HepG2 (cell line): Measurements from ENCODE around the gene RBM47. TPM values are rescaled to one million over a fixed set of nuclear protein-coding genes. Genes with fewer than 3 reads are reported as not detected.

ENCODE experiments used
- ATAC-seq: fragments of 200-7000 bp; cut with Tn5 transposase; 3 replicates; pipeline ENCODE4 v1.9.1; 2020; ENCODE audit warnings: mild to moderate bottlenecking, moderate library complexity
- BruUV-seq: library from RNA; stranded (reverse); fragments of 400-500 nt; replicated peaks from 2 replicates; lab custom pipeline; 2021; lab: Mats Ljungman, UMichigan
- CTCF ChIA-PET: fragments of 300-600 bp; formaldehyde crosslinking; extraction: SDS; loops from one replicate; lab custom pipeline; 2021; ENCODE audit warnings: low total read pairs, inconsistent platforms, low intra/inter-chr PET ratio; lab: Yijun Ruan, JAX
- POLR2A ChIA-PET: fragments of 350-600 bp; sonication (Branson Sonifier 250); formaldehyde crosslinking; loops from one replicate; lab custom pipeline; 2020; ENCODE audit warnings: antibody characterized with exemption, inconsistent platforms; lab: Yijun Ruan, JAX
- DNase-seq: peaks from one replicate; pipeline ENCODE4 v3.0.0-alpha.2; 2015; ENCODE audit warnings: low spot score
- FAIRE-seq: peaks from 3 replicates; lab custom pipeline; 2011; peaks lifted over from hg19 to GRCh38; lab: Jason Lieb, UNC
- H2AFZ ChIP-seq: one replicate; pipeline ENCODE4 v1.6.1; 2011; ENCODE audit warnings: low read length, inconsistent platforms
- H3K27ac ChIP-seq: fragments of 300-600 bp; 3 replicates; pipeline ENCODE4 v1.8.0; 2011; ENCODE audit warnings: mixed run types, mild to moderate bottlenecking, mixed read lengths, low read length, inconsistent platforms; ENCODE audit not compliant: insufficient read depth; ENCODE audit errors: extremely low read length
- H3K27me3 ChIP-seq, 2 experiments: fragments of 200-600 bp in 1 of 2; 2 replicates in 1 of 2; 3 replicates in 1 of 2; pipeline versions ENCODE4 v1.6.0 to v1.8.0; 2011; ENCODE audit warnings: low read length in 2 of 2, mild to moderate bottlenecking in 2 of 2, moderate library complexity in 2 of 2, inconsistent platforms in 1 of 2; ENCODE audit not compliant: insufficient read depth in 2 of 2, control insufficient read depth in 1 of 2
- H3K36me3 ChIP-seq, 2 experiments: fragments of 200-600 bp in 1 of 2; replicated peaks in 1 of 2; 2 replicates in 1 of 2; 3 replicates in 1 of 2; pipeline versions ENCODE4 v1.5.1 to v1.8.0; 2011; ENCODE audit warnings: low read length in 2 of 2, inconsistent platforms in 1 of 2; ENCODE audit not compliant: insufficient read depth in 2 of 2, control insufficient read depth in 1 of 2
- H3K4me1 ChIP-seq: 2 replicates; pipeline ENCODE4 v1.5.1; 2012; ENCODE audit warnings: low read length, inconsistent platforms; ENCODE audit not compliant: insufficient read depth
- H3K4me2 ChIP-seq: 2 replicates; pipeline ENCODE4 v1.6.0; 2011; ENCODE audit warnings: low read depth, low read length, inconsistent platforms
- H3K4me3 ChIP-seq, 3 experiments: fragments of 200-600 bp in 1 of 3; sonication (generic), shearing (Covaris generic) in 1 of 3; replicated peaks in 1 of 3; 2 replicates each; pipeline ENCODE4 v1.5.1; 2011 to 2016; ENCODE audit warnings: low read length in 3 of 3, inconsistent platforms in 2 of 3, low read depth in 2 of 3, mild to moderate bottlenecking in 2 of 3, control low read depth in 1 of 3, mixed read lengths in 1 of 3; ENCODE audit not compliant: insufficient read depth in 1 of 3
- H3K79me2 ChIP-seq: one replicate; pipeline ENCODE4 v1.6.1; 2011; ENCODE audit warnings: low read length, inconsistent platforms; ENCODE audit not compliant: insufficient read depth
- H3K9ac ChIP-seq: 2 replicates; pipeline ENCODE4 v1.6.0; 2011; ENCODE audit warnings: mild to moderate bottlenecking, low read depth, low read length, inconsistent platforms; ENCODE audit not compliant: insufficient read depth
- H3K9me3 ChIP-seq: 2 replicates; pipeline ENCODE4 v1.5.1; 2012; ENCODE audit warnings: mild to moderate bottlenecking, low read length
- H4K20me1 ChIP-seq: 2 replicates; pipeline ENCODE4 v1.6.0; 2011; ENCODE audit warnings: inconsistent platforms, mild to moderate bottlenecking, low read length, moderate library complexity; ENCODE audit not compliant: insufficient read depth
- FOXO1 ChIP-seq: sonication (generic); formaldehyde crosslinking; IDR thresholded peaks from 2 replicates; pipeline ENCODE4 v1.4.0; 2020; ENCODE audit warnings: missing genetic modification reagents
- MIXL1 ChIP-seq: IDR thresholded peaks from 2 replicates; pipeline ENCODE4 v1.6.1; 2016
- NFKBIZ ChIP-seq: IDR thresholded peaks from 2 replicates; pipeline ENCODE4 v1.6.1; 2018; ENCODE audit warnings: missing genetic modification reagents, missing compliant biosample characterization
- XRCC5 ChIP-seq: fragments of 200-400 bp; formaldehyde crosslinking; optimal IDR thresholded peaks from 2 replicates; pipeline ENCODE3; 2017; ENCODE audit warnings: mild to moderate bottlenecking, low read length
- ZFP1 ChIP-seq: IDR thresholded peaks from 2 replicates; pipeline ENCODE4 v1.6.1; 2016
- ZFP90 ChIP-seq: sonication (generic); formaldehyde crosslinking; IDR thresholded peaks from 2 replicates; pipeline ENCODE4 v1.8.0; 2022; ENCODE audit warnings: missing genetic modification reagents, mild to moderate bottlenecking, inconsistent platforms, borderline replicate concordance
- ZNF232 ChIP-seq: sonication (generic); formaldehyde crosslinking; IDR thresholded peaks from 2 replicates; pipeline ENCODE4 v1.4.0; 2020; ENCODE audit warnings: missing genetic modification reagents, borderline replicate concordance
- ZNF281 ChIP-seq: sonication (generic); formaldehyde crosslinking; IDR thresholded peaks from 2 replicates; pipeline ENCODE4 v1.4.0; 2020; ENCODE audit warnings: missing genetic modification reagents, borderline replicate concordance
- WGBS: methylation state at CpG from one replicate; pipeline ENCODE4 v1.1.6; 2017; ENCODE audit warnings: low lambda C conversion rate; 5-methylcytosine and 5-hydroxymethylcytosine counted together
- in situ Hi-C: cut with HindIII; loops from 2 replicates; pipeline ENCODE4 v1.10.0; 2017; ENCODE audit warnings: low pct_unique_long_range_greater_than_20kb; ENCODE audit not compliant: extremely low pct_ligation_motif_present
- intact Hi-C: fragments of 100-400 bp; cut with micrococcal nuclease; formaldehyde crosslinking; loops from one replicate; pipeline ENCODE4 v1.10.0; 2022; ENCODE audit not compliant: unreplicated experiment
- polyA plus RNA-seq, 8 experiments: library from polyadenylated mRNA; depleted of rRNA in 3 of 8; stranded (reverse) in 7 of 8; unstranded in 1 of 8; fragments of >200 nt; fragmentation: Illumina TruSeq in 4 of 8; extraction: Trizol in 4 of 8; gene quantifications; 2 replicates each; pipeline versions ENCODE4 v1.2.1 to v1.2.3, GENCODE V29; 2011 to 2016; ENCODE audit warnings: low read depth in 4 of 8, missing spikeins in 1 of 8, mixed read lengths in 1 of 8; ENCODE audit not compliant: insufficient read depth in 1 of 8
- total RNA-seq, 5 experiments: library from RNA; depleted of rRNA; stranded (reverse); fragments of >200 nt; fragmentation: Illumina TruSeq; extraction: Trizol; gene quantifications; 2 replicates each; pipeline ENCODE4 v1.2.3, GENCODE V29; 2016; ENCODE audit warnings: low read depth in 1 of 5
- TF ChIP-seq, protein P1 (sequence below): sonication (generic); formaldehyde crosslinking; IDR thresholded peaks from 2 replicates; pipeline ENCODE4 v1.8.0; 2022; ENCODE audit warnings: mild to moderate bottlenecking, missing genetic modification reagents
- TF ChIP-seq, protein P2 (sequence below): fragments of 450-650 bp; IDR thresholded peaks from 2 replicates; pipeline ENCODE4 v1.6.1; 2016
- TF ChIP-seq, protein P3 (sequence below): sonication (generic); formaldehyde crosslinking; conservative IDR thresholded peaks from 2 replicates; pipeline ENCODE4 v1.5.0; 2020; ENCODE audit warnings: missing genetic modification reagents

The RBM47 gene
- total and polyA plus RNA-seq, 2 of the 13 experiments (the other 11 are each of a cell fraction or from before 2014, with no cell fraction given): 1.2 to 2.5 TPM

- H3K4me2 ChIP-seq: no peak overlapping the region
- TF ChIP-seq ZNF281 (CRISPR knock-in tag): no peak
- no peak for TF ChIP-seq ZFP1
- TF ChIP-seq, protein P1, sequence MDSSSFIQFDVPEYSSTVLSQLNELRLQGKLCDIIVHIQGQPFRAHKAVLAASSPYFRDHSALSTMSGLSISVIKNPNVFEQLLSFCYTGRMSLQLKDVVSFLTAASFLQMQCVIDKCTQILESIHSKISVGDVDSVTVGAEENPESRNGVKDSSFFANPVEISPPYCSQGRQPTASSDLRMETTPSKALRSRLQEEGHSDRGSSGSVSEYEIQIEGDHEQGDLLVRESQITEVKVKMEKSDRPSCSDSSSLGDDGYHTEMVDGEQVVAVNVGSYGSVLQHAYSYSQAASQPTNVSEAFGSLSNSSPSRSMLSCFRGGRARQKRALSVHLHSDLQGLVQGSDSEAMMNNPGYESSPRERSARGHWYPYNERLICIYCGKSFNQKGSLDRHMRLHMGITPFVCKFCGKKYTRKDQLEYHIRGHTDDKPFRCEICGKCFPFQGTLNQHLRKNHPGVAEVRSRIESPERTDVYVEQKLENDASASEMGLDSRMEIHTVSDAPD: no peak
- TF ChIP-seq, protein P2, sequence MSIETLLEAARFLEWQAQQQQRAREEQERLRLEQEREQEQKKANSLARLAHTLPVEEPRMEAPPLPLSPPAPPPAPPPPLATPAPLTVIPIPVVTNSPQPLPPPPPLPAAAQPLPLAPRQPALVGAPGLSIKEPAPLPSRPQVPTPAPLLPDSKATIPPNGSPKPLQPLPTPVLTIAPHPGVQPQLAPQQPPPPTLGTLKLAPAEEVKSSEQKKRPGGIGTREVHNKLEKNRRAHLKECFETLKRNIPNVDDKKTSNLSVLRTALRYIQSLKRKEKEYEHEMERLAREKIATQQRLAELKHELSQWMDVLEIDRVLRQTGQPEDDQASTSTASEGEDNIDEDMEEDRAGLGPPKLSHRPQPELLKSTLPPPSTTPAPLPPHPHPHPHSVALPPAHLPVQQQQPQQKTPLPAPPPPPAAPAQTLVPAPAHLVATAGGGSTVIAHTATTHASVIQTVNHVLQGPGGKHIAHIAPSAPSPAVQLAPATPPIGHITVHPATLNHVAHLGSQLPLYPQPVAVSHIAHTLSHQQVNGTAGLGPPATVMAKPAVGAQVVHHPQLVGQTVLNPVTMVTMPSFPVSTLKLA: no peak
- TF ChIP-seq, protein P3, sequence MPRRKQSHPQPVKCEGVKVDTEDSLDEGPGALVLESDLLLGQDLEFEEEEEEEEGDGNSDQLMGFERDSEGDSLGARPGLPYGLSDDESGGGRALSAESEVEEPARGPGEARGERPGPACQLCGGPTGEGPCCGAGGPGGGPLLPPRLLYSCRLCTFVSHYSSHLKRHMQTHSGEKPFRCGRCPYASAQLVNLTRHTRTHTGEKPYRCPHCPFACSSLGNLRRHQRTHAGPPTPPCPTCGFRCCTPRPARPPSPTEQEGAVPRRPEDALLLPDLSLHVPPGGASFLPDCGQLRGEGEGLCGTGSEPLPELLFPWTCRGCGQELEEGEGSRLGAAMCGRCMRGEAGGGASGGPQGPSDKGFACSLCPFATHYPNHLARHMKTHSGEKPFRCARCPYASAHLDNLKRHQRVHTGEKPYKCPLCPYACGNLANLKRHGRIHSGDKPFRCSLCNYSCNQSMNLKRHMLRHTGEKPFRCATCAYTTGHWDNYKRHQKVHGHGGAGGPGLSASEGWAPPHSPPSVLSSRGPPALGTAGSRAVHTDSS (CRISPR knock-in tag): no peak
- TF ChIP-seq MIXL1: no peak
- TF ChIP-seq ZNF232 (CRISPR knock-in tag): no peak
- TF ChIP-seq FOXO1 (CRISPR knock-in tag): no peak
- no peak for TF ChIP-seq XRCC5
- no peak for TF ChIP-seq NFKBIZ
- no peak for TF ChIP-seq ZFP90 (CRISPR knock-in tag)
- TF ChIP-seq, all 625 proteins: peak for 0
- 19% methylated on average over 4 of the region's 4 CpGs for WGBS
- Histone ChIP-seq H3K27ac (no peak overlapping the region), H4K20me1 (no peaks in the 10 kb centered on the region), H3K4me3 (no peak overlapping the region), H2AFZ (no peak overlapping the region), H3K9ac (no peak overlapping the region), H3K9me3 (no peaks in the 10 kb centered on the region), H3K36me3 (no peaks in the 10 kb centered on the region), H3K4me1 (peaks cover 13% of the 10 kb centered on the region), H3K79me2 (no peaks in the 10 kb centered on the region), H3K27me3 (0 out of 5 replicates have a peak, but pooled peaks cover 0 to 6% of the 10 kb centered on the region in 2 experiments)
- no TSS peak for BruUV-seq
- ChIA-PET CTCF (no interaction called here), POLR2A (interaction anchor here (1.0 kb wide), 1 partner anchor 44 kb away, joined by 4 read pairs; no protein-coding TSS in a partner anchor)
- ATAC-seq (no peak), DNase-seq (no peak), FAIRE-seq (no peak)
- intact Hi-C loops: no loop called here
- in situ Hi-C loops: no loop called here
Observed at GRCh38 chr4:40621229-40621591, 8.5 kb downstream of the RBM47 start.
